SIG-M5 (cell line): ENCODE measurements around the gene SETD2.

Experiments
- DNase-seq: peaks from one replicate; lab custom pipeline; 2025; lab: John Stamatoyannopoulos, UW

The SETD2 gene

GRCh38 chr3:47009225-47010110, 154.4 kb downstream of the SETD2 start:
- DNase-seq = no peak

- no peak for DNase-seq
Observed at GRCh38 chr3:47008851-47009224, 155.1 kb downstream of the SETD2 start.

- DNase-seq = no peak
Observed at GRCh38 chr3:47008234-47008796, 155.6 kb downstream of the SETD2 start.

DNA sequence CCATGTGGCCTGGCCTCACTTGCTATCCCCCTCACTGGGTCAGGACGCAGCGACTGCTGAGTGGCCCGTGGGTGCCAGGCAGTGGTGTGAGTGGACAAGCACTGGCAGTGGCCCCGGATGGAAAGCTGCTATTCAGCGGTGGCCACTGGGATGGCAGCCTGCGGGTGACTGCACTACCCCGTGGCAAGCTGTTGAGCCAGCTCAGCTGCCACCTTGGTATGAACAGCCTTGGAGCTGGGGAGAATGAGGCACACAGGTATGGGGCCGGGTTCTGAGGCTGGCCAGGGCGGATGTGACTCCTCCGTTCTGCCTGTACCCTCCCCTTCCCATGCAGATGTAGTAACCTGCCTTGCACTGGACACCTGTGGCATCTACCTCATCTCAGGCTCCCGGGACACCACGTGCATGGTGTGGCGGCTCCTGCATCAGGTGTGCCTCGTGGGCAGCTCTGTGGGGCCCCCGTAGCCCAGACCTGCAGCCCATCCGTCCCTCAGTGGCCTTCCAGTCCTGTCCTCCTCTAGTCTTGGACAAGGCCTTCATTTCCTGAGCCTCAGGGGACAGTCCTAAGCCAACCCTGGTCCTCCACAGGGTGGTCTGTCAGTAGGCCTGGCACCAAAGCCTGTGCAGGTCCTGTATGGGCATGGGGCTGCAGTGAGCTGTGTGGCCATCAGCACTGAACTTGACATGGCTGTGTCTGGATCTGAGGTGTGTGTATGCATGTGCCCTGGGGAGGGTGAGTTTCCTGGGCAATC, 156.3 kb downstream of the SETD2 start:
- DNase-seq = no peak

GRCh38 chr3:47007001-47007400, 156.9 kb downstream of the SETD2 start:
- DNase-seq = no peak

- DNase-seq = no peak
Observed at GRCh38 chr3:47006145-47006651, 157.7 kb downstream of the SETD2 start.

DNA sequence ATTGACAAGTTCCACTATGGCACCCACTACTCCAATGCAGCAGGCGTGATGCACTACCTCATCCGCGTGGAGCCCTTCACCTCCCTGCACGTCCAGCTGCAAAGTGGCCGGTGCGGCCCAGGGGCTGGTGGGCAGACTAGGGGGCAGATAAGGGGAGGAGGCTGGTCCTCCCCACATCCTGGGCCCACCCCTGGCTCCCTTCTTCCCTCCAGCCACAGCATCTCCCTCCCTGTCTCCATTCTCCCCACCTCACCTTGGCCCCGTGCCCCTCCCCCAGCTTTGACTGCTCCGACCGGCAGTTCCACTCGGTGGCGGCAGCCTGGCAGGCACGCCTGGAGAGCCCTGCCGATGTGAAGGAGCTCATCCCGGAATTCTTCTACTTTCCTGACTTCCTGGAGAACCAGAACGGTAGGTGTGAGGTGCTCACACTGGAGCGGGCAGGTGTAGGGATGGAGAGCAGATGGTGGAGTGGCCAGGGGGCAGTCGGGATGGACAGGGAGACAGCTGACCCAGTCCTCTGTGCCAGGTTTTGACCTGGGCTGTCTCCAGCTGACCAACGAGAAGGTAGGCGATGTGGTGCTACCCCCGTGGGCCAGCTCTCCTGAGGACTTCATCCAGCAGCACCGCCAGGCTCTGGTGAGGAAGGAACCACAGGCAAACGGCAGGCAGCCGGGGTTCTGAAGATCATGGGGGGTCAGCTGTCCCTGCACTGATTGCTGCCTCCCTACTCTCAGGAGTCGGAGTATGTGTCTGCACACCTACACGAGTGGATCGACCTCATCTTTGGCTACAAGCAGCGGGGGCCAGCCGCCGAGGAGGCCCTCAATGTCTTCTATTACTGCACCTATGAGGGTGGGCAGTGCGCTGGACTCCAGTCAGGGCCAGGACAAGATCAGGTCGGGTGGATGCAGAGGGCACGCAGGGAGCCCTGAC, 158.4 kb downstream of the SETD2 start:
- no peak for DNase-seq

- no peak for DNase-seq
Observed at GRCh38 chr3:47004369-47005211, 159.3 kb downstream of the SETD2 start.

GRCh38 chr3:47003461-47004368, 160.2 kb downstream of the SETD2 start:
- DNase-seq = no peak

- DNase-seq = no peak
Observed at GRCh38 chr3:47003056-47003410, 160.9 kb downstream of the SETD2 start.

DNA sequence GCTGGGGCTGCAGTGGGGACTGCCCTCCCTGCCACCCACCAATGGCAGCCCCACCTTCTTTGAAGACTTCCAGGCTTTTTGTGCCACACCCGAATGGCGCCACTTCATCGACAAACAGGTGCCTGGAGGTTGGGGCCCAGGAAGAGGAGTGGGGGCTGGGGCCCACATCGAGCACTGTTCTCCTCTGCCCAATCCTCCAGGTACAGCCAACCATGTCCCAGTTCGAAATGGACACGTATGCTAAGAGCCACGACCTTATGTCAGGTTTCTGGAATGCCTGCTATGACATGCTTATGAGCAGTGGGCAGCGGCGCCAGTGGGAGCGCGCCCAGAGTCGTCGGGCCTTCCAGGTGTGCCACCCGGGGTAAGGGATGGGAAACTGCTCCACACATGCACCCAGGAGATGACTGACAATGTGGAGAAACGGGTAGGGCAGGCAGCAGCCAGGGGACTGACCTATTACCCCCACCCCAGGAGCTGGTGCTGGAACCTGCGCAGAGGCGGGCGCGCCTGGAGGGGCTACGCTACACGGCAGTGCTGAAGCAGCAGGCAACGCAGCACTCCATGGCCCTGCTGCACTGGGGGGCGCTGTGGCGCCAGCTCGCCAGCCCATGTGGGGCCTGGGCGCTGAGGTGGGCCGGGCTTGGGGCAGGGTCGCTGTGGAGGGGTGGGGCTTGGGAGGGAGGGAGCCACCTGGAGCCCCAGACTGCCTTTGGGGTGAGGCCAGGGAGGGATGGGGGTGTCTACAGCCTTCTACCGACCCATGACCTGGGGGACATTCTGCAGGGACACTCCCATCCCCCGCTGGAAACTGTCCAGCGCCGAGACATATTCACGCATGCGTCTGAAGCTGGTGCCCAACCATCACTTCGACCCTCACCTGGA, 161.5 kb downstream of the SETD2 start:
- no peak for DNase-seq

DNA sequence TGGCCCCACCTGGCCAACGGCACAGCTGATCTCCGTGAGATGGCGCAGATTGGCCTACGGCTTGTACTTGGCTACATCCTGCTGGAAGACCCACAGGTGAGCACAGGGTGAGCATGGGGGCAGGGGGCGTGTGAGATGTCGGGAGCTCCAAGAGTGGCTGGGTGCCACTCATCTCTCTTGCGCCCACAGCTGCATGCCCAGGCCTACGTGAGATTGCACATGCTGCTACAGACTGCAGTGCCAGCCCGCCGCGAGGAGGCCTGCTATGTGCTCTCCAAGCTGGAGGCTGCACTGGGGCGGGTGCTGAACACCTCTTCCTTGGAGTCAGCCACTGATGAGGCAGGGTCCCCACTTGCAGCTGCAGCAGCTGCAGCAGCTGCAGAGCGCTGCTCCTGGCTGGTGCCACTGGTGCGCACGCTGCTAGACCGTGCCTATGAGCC, 162.2 kb downstream of the SETD2 start:
- no peak for DNase-seq

- DNase-seq = no peak
Observed at GRCh38 chr3:47000922-47001730, 162.8 kb downstream of the SETD2 start.

- no peak for DNase-seq
Observed at GRCh38 chr3:47000198-47000815, 163.6 kb downstream of the SETD2 start.

GRCh38 chr3:46999516-47000197, 164.3 kb downstream of the SETD2 start:
- DNase-seq = no peak

DNA sequence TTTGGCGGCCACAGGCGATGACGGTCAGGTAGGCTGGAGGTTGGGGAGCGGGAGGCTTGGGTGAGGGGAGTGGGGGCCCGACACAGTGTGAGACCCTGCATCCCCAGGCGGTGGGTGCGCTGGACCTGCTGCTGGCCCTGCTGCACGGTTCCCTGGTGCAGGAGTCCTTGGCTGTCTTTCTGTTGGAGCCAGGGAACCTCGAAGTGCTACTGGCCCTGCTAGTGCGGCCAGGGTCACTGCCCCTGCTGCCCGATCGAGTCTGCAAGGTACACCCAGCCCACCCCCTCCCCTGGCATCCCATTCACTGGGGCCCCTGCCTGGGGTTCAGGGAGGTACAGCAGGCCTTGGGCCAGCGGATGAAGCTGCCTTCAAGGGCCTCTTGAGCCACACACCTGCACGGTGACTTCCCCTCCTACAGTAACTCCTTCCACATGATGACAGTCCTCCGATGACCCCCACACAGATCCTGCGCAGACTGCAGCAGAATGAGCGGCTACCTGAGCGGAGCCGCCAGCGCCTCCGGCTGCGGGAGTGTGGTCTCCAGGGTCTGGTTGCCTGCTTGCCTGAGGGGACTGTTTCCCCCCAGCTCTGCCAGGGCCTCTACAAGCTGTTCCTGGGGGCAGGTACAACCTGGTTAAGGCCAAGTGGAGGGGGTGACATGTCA, 164.9 kb downstream of the SETD2 start:
- DNase-seq = no peak
